Endothelial cell of umbilical vein (primary cell): ENCODE data around the gene HDAC11.

Source experiments
- CTCF ChIP-seq, 2 donors: IDR thresholded peaks; 1 replicate in 1 of 2; 2 replicates in 1 of 2; pipeline ENCODE4 v1.5.1; 2011; ENCODE audit warnings: low read length in 2 of 2, mild to moderate bottlenecking in 2 of 2, moderate library complexity in 2 of 2, control low read depth in 1 of 2, inconsistent platforms in 1 of 2, low read depth in 1 of 2; ENCODE audit not compliant: insufficient read depth in 1 of 2; ENCODE audit errors: extremely low read depth in 1 of 2
- EZH2 ChIP-seq: IDR thresholded peaks from 2 replicates; pipeline ENCODE4 v1.6.1; 2012; ENCODE audit warnings: borderline replicate concordance, low read depth, mild to moderate bottlenecking, moderate library complexity, low read length, inconsistent platforms; ENCODE audit not compliant: severe bottlenecking
- GATA2 ChIP-seq: IDR thresholded peaks from 2 replicates; pipeline ENCODE4 v1.7.0; 2011; ENCODE audit warnings: low read depth, mild to moderate bottlenecking, moderate library complexity, mixed read lengths, low read length; ENCODE audit not compliant: insufficient read length, insufficient read depth
- MAX ChIP-seq: IDR thresholded peaks from 2 replicates; pipeline ENCODE4 v1.6.1; 2011; ENCODE audit not compliant: insufficient read depth, insufficient read length

GRCh38 chr3:13532085-13532484 is 52.0 kb downstream of the HDAC11 start:
- TF ChIP-seq EZH2 (no peak), CTCF (IDR thresholded peaks at IDR 0.05; ENCODE audit: extremely low read depth in 1 of 2, insufficient read depth in 1 of 2, low read depth in 1 of 2, low read length in 2 of 2) (no peak), GATA2 (no peak), MAX (no peak)
